Neural cell (in vitro differentiated cells): ENCODE results near the gene NPR2.

Source experiments
- CTCF ChIP-seq: fragments of 450-650 bp; IDR thresholded peaks from 2 replicates; pipeline ENCODE4 v1.5.1; 2014; ENCODE audit warnings: antibody characterized with exemption, mild to moderate bottlenecking, moderate library complexity; ENCODE audit not compliant: poor library complexity, severe bottlenecking
- POLR2AphosphoS5 ChIP-seq: IDR thresholded peaks from 2 replicates; pipeline ENCODE4 v1.6.1; 2012
- TAF1 ChIP-seq: IDR thresholded peaks from 2 replicates; pipeline ENCODE4 v1.6.1; 2012; ENCODE audit warnings: low read depth

DNA sequence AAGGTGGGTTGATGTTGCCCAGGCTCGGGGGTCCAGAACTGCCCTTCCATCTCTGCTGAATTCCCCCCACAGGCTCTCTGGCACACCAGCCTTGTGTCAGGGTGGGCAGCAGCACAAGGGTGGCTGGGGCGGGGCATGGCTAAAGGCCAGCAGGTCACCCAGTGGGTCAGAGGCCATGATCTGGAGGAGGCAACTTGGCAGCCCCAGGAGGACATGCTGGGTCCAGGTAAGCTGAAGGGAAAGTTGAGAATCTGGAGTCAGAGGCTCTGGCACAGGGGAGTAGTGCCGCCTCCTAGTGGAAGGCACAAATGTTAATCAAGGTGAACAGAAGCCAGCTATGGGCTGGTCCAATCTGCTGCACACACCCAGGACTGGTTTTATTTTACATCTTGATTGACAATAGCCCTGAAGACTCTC, 43.8 kb downstream of the NPR2 start:
- TF ChIP-seq CTCF (no peak), POLR2AphosphoS5 (no peak), TAF1 (no peak)
